GM12875 (cell line): ENCODE measurements around the gene PACRGL.

Source experiments
- H3K4me3 ChIP-seq: one replicate; pipeline ENCODE4 v1.5.1; 2011; ENCODE audit warnings: low read depth, low read length, control low read depth
- CTCF ChIP-seq: IDR thresholded peaks from 2 replicates; pipeline ENCODE4 v1.5.1; 2011; ENCODE audit warnings: low read depth, mild to moderate bottlenecking, control low read depth, inconsistent platforms, low read length, moderate library complexity, borderline replicate concordance; ENCODE audit not compliant: insufficient read depth

Gene PACRGL

DNA sequence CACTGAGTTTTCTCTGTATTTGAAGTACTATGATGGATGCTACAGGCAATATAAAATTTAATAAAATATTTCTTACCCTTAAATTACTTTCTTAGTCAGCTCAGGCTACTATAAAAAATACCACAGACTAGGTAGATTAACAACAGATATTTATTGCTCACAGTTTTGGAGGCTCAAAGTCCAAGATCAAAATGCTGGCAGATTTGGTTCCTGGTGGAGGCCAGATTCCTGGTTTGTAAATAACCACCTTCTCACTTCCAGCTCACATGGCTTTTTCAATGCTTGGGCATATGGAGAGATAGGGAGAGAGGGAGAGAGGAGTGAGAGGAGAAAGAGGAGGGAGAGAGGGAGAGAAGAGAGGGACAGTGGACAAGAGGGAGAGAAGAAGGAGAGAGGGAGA is 24.5 kb upstream of the PACRGL start:
- TF ChIP-seq CTCF, result no peak
- H3K4me3 ChIP-seq, result no peak overlapping the region

- TF ChIP-seq CTCF, result no peak
- no peak overlapping the region for H3K4me3 ChIP-seq
Measured at GRCh38 chr4:20676501-20677197, 23.6 kb upstream of the PACRGL start.

- no peak for TF ChIP-seq CTCF
- H3K4me3 ChIP-seq, result no peak overlapping the region
Measured at GRCh38 chr4:20678400-20678799, 21.9 kb upstream of the PACRGL start.

GRCh38 chr4:20679951-20680350 is 20.3 kb upstream of the PACRGL start:
- no peak for TF ChIP-seq CTCF
- no peak overlapping the region for H3K4me3 ChIP-seq

DNA sequence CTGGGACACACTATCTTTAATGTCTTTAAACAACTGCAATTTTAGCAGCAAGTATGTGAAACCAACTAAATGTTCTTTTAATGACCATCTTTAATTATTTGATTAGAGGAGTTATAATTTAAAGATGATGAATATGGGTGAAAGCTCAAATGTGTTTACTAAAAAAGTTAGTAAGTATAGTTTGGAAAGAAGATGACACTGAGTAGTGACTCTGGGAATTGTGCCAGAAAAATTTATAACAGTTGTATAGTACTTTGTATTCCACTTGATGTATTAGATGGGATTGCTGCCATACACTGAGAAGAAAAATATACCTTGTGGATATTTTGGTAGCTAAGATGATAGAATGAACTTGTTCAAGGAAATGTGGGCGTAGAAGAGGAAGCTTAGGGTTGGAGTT is 19.5 kb upstream of the PACRGL start:
- no peak for TF ChIP-seq CTCF
- no peak overlapping the region for H3K4me3 ChIP-seq

DNA sequence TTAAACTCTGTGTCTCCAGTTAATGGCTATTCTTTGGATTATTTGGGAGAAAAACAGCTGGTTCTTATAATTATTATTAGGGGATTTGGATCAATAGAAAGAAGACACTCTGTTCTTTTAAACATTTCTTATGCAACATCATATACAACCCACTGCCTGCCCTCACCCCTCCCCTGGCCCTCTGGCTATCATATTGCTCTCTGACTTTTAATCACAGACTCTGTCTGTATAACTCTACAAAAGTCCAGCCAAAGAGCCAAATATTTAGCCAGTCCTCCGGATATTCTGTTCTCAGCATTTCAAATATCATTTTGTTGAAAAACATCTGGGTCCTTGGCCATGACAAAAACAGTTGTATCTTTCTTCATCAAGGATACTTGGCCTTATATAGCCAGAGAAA is 19.0 kb upstream of the PACRGL start:
- no peak overlapping the region for H3K4me3 ChIP-seq
- no peak for TF ChIP-seq CTCF

- no peak for TF ChIP-seq CTCF
- no peak overlapping the region for H3K4me3 ChIP-seq
Measured at GRCh38 chr4:20682853-20683252, 17.4 kb upstream of the PACRGL start.
